Colon (tissue), 2 donors: ENCODE measurements around the gene GALNT2.

Source experiments
- FAIRE-seq: peaks from 2 replicates; lab custom pipeline; 2012; peaks lifted over from hg19 to GRCh38; lab: Jason Lieb, UNC
- donor health status: control.
- donor health status: control.

Gene GALNT2

DNA sequence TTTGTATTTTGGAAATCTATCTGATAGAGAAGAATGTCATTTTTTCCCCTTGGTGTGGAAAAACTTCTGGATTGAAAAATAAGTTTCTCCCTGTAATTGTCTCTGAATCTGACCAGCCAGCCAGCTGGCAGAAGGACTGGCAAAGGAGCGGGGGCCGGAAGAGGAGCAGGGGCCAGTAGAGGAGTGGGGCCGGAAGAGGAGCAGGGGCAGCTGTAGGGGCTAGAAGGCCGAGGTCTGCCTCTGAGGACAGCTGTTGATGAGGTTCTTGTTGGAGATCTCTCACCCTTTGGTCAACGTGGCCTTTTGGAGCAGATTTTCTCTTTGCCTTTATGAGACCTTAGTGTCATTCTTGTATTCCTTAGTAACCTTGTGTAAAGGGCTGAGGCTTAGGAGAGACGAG lies 121.8 kb downstream of the GALNT2 start:
- FAIRE-seq: no peak

- no peak for FAIRE-seq
Measured at GRCh38 chr1:230189341-230189740, 122.3 kb downstream of the GALNT2 start.

- FAIRE-seq: no peak
Measured at GRCh38 chr1:230189824-230190223, 122.8 kb downstream of the GALNT2 start.

- FAIRE-seq: no peak
Measured at GRCh38 chr1:230191079-230191804, 124.2 kb downstream of the GALNT2 start.

GRCh38 chr1:230191855-230192254 lies 124.8 kb downstream of the GALNT2 start:
- FAIRE-seq: no peak

DNA sequence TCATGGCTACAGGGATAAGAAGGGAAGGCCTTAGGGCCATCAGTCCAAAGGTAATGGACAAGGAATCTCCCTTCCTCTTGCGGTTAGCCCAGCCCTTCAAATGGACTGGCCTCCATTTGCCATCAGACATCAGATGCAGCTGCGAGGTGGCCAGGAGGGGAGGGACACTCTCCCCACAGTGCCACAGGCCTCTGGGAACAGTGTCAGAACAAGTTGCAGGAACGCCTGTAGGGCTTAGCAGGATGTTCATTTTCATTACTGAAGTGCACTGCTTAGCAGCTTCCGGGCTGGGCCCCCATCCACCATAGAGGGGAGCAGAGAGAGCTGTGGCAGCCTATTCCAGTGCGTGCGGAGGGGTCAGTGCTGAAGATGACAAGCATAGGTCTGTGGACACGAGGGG lies 127.5 kb downstream of the GALNT2 start:
- no peak for FAIRE-seq

DNA sequence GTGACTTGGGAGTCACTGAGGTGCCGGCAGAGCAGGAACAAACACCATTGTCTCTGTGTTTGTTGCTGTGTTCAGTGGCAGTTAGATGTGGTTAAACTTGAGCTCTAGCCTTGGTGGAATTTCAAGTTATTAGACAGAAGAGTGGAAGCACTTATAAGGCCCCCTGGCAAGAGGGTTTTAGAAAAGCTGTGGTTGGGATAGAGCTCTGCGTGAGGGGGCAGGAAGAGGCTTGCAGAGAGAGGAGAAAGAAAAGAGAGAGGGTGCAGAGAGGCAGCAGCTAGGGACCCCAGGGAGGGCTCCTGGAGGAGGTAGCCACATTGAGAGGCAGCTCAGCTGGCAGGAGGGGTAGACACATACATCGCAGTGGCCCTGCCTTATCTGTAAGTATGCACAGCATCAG lies 128.2 kb downstream of the GALNT2 start:
- no peak for FAIRE-seq

DNA sequence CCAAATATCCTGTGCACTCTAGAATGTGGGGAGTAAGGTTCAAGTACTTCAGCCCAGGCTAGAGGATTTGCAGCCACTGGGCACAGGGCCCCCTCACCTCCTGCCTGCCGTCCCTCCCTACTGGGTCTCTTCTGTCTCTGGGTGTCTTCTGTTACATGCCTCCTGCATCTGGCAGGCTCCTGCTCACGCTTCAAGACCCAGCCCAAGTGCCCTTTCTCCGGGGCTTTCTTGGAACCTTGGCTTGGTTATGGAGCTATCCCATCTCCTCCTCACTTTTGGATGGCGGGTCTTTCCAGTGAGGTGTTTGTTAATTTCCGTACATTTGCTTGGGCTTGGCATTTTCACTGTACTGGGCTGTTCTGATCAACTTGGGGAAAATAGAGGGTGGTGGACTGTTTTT lies 129.0 kb downstream of the GALNT2 start:
- no peak for FAIRE-seq

DNA sequence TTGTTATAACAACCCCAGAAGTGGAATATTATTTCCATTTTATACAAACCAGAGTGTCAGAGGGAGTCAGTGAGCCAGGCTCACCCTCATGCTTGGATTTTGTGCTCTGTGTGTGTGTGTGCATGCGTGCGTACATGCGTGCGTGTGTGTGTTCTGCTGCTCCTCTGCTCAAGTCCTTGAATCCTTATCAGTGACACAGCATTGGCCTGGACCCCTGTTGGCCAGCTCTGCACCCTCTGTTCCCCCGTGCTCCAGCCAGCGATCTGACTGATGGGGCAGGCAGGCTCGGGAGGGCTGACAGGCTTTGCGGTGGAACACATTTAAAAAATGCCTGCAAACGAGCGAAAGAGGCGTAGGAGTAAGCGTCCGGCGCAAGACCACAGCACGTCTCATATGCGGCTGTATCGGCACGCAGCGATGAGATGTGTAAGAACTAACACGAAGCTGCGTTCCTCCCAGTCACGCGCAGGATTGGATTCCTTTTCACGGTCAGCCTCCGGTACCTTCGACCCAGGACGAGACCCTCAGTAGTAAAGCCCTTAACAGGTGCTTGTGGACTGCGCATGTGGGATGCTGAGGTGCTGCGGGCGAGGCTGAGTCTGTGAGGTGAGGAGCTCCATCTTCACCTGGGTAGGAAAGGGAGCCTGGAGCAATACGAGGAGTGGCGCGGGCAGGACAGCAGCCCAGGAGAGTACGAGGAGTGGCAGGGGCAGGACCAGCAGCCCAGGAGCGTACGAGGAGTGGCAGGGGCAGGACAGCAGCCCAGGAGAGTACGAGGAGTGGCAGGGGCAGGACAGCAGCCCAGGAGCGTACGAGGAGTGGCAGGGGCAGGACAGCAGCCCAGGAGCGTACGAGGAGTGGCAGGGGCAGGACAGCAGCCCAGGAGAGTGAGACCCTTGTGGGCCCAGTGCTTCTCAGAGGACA lies 130.9 kb downstream of the GALNT2 start:
- no peak for FAIRE-seq

GRCh38 chr1:230199034-230199433 lies 132.0 kb downstream of the GALNT2 start:
- FAIRE-seq: no peak

- FAIRE-seq: no peak
Measured at GRCh38 chr1:230199554-230199953, 132.5 kb downstream of the GALNT2 start.

DNA sequence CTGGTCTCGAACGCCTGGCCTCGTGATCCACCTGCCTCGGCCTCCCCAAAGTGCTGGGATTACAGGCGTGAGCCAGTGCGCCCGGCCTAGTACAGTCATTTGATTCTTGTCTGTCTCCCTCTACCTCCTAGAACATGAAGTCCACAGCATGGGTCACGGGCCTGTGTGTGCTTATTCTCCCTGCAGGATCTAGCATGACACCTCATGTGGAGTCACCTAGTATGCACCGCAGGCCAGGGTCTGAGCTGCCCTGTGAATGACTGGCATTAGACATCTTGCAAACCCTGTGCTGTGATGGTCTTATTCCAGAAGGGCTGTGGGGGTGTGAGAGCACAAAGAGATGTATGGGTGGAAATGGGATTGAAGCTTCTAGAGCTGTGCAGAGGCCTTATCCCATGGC lies 133.2 kb downstream of the GALNT2 start:
- no peak for FAIRE-seq

- no peak for FAIRE-seq
Measured at GRCh38 chr1:230201445-230201844, 134.4 kb downstream of the GALNT2 start.

GRCh38 chr1:230204842-230205241 lies 137.8 kb downstream of the GALNT2 start:
- no peak for FAIRE-seq

- FAIRE-seq: no peak
Measured at GRCh38 chr1:230205719-230206198, 138.7 kb downstream of the GALNT2 start.

DNA sequence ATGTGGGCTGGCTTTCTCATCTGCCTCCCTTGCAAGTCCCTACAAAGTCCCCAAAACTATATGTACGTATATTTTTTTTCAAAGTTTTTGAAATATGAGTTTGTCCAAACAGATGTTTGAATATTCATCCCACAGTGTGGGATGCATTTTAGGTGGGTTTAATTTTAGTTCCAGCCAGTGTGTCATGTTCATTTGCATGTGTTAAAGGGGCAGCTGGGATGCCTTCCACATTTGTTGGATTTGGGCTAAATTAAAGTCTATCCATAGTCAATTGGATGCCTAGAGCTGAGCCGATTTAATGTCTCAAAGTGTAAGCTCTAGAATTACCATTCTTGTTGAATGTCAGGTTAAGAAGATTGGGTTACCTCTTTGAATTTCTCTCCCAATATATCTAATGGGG lies 139.2 kb downstream of the GALNT2 start:
- no peak for FAIRE-seq

DNA sequence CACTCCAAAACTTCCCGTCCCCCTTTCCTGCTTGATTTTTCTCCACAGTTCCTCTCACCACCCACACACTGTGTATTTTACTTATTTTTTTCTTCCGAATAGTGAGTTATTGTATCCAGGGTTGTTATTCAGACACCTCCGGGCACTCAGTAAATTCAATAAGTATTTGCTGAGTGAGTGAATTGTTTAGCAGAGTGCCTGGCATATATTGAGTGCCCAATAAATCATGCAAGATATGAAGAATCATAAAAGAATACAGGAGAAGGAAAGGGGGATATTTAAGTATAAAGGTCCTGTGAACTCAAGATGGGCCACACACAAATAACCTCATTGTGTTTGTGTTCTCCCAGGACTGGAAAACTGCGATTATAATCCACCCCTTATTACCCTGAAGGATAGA lies 139.9 kb downstream of the GALNT2 start:
- FAIRE-seq: no peak

DNA sequence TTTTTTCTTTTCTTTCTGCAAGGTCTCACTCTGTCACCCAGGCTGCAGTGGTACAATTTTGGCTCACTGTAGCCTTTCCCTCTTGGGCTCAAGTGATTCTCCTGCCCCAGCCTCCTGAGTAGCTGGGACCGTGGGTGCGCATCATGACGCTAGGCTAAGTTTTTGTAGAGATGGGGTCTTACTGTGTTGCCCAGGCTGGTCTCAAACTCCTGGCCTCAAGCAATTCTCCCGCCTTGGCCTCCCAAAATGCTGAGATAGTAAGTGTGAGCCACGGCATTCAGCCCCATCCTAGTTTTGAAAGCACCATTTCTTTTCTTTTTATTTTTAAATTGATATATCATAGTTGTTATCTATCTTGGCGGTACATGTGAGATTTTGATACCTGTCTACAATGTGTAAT lies 140.6 kb downstream of the GALNT2 start:
- no peak for FAIRE-seq

- FAIRE-seq: no peak
Measured at GRCh38 chr1:230208619-230209261, 141.7 kb downstream of the GALNT2 start.

- no peak for FAIRE-seq
Measured at GRCh38 chr1:230210326-230210980, 143.4 kb downstream of the GALNT2 start.

- no peak for FAIRE-seq
Measured at GRCh38 chr1:230210981-230211336, 143.9 kb downstream of the GALNT2 start.

- no peak for FAIRE-seq
Measured at GRCh38 chr1:230211436-230212145, 144.6 kb downstream of the GALNT2 start.
